ENCODE results near the gene AGER.
"Not testable (repeated sequence)": the region's sequence is repeated elsewhere in the genome, so short reads cannot be mapped to it uniquely, and the experiment has no call there.

Gene AGER

GRCh38 chr6:32148289-32149091 lies 35.6 kb downstream of the AGER start:
- DNase-seq (ENCODE audit: low read depth) = no peak

- no peak for DNase-seq (ENCODE audit: low read depth)
Observed at GRCh38 chr6:32147401-32148132, 36.5 kb downstream of the AGER start.

- no peak for DNase-seq (ENCODE audit: low read depth)
Observed at GRCh38 chr6:32146687-32147086, 37.4 kb downstream of the AGER start.

GRCh38 chr6:32146287-32146686 lies 37.8 kb downstream of the AGER start:
- no peak for DNase-seq (ENCODE audit: low read depth)

GRCh38 chr6:32144238-32144637 lies 39.8 kb downstream of the AGER start:
- not testable (repeated sequence) for DNase-seq (ENCODE audit: low read depth)

GRCh38 chr6:32140420-32141046 lies 43.5 kb downstream of the AGER start:
- no peak for DNase-seq (ENCODE audit: low read depth)

- no peak for DNase-seq (ENCODE audit: low read depth)
Observed at GRCh38 chr6:32139590-32139989, 44.5 kb downstream of the AGER start.

- DNase-seq (ENCODE audit: low read depth) = no peak
Observed at GRCh38 chr6:32137454-32137853, 46.6 kb downstream of the AGER start.

- no peak for DNase-seq (ENCODE audit: low read depth)
Observed at GRCh38 chr6:32133786-32134185, 50.3 kb downstream of the AGER start.

- no peak for DNase-seq (ENCODE audit: low read depth)
Observed at GRCh38 chr6:32132110-32132509, 51.9 kb downstream of the AGER start.

- no peak for DNase-seq (ENCODE audit: low read depth)
Observed at GRCh38 chr6:32131439-32131948, 52.6 kb downstream of the AGER start.

Measured in HS-5 (cell line).